Measurements from ENCODE around the gene ITGA8. TPM values are rescaled to one million over a fixed set of nuclear protein-coding genes. Genes with fewer than 3 reads are reported as not detected.
"Not testable (repeated sequence)": the region's sequence is repeated elsewhere in the genome, so short reads cannot be mapped to it uniquely, and the experiment has no call there.

ITGA8 gene
- total RNA-seq, 1 donor from 2014 or later: 0.34 TPM

- DNase-seq: no peak
Observed at GRCh38 chr10:15546606-15547005, 173.1 kb downstream of the ITGA8 start.

DNA sequence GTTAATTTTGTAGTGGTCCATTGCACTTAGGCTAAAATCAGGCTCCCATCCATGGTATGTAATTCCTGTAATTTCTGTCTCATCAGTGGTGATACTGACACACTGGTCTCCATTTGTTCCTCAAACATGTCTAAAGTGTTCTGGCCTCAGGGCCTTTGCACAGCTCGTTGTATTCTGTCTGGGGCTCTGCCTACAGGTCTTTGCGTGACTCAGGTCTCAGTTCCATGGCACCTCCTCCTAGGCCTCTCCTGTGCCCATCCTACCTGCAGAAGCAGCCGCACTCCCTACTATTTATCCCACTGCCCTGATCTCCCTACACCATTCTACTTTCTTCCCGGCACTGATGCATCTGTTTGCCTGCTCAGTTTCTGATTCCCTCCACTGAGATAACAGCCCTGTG is 173.8 kb downstream of the ITGA8 start:
- DNase-seq: no peak

GRCh38 chr10:15545266-15545665 is 174.5 kb downstream of the ITGA8 start:
- no peak for DNase-seq

DNA sequence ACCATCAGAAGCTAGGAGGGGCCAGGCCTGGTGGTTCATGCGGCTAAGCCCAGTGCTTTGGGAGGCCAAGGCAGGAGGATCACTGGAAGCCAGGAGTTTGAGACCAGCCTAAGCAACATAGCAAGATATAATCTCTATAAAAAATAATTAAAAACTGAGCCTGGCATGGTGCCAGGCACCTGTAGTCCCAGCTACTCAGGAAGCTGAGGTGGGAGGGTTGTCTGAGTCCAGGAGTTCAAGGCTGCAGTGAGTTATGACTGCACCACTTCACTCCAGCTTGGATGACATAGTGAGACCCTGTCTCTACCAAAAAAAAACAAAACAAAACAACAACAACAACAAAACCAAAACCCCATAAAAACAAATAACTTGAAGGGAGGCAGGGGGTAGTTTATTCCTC is 175.7 kb downstream of the ITGA8 start:
- no peak for DNase-seq

GRCh38 chr10:15542817-15543216 is 176.9 kb downstream of the ITGA8 start:
- no peak for DNase-seq

- DNase-seq: no peak
Observed at GRCh38 chr10:15541376-15541775, 178.3 kb downstream of the ITGA8 start.

DNA sequence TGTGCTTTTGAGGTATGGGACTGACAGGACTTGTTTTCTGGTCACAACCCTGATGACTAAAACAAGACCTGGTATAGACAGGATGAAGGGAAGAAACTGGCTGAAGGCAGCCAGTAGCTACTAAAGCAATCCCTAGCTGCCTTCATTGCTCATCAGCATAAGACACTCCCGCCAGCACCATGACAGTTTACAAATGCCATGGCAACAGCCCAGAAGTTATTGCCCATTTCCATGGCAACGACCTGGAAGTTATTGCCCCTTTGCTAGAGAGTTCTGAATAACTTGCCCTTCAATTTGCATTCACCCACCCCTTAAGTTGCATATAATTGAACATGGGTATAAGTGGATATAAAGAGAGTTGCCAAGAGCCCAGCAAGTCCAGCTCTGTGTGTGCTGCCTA is 179.0 kb downstream of the ITGA8 start:
- no peak for DNase-seq

- DNase-seq: no peak
Observed at GRCh38 chr10:15539262-15539661, 180.5 kb downstream of the ITGA8 start.

GRCh38 chr10:15534928-15535538 is 184.7 kb downstream of the ITGA8 start:
- DNase-seq: not testable (repeated sequence)

DNA sequence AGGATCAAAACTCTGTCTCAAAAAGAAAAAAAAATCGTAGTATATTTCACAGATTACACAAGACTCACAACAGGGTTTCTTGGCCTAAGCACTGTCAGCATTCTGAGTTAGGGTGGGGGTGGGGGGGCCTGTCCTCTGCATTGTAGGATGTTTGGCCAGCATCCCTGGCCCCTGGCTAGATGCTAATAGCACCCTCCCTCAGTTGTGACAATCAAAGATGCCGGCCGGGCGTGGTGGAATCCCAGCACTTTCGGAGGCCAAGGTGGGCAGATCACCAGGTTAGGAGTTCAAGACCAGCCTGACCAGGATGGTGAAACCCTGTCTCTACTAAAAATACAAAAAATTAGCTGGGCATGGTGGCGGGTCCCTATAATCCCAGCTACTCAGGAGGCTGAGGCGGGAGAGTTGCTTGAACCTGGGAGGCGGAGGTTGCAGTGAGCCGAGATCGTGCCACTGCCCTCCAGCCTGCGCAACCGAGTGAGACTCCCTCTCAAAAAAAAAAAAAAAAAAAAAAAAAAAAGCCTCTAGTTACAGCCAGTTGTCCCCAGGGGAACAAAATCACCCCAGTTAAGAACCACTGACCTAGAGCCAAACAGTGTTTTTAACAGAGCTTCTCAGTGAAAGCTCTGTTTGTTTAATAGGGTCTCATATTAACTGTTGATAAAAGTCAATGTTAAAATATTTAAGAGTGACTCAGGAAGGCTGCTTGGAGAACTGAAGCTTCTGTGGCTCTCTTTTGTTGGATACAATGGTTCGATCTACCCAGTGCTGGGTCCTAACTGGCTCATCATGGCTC is 187.6 kb downstream of the ITGA8 start:
- DNase-seq: no peak

GRCh38 chr10:15528859-15529239 is 190.9 kb downstream of the ITGA8 start:
- no peak for DNase-seq

DNA sequence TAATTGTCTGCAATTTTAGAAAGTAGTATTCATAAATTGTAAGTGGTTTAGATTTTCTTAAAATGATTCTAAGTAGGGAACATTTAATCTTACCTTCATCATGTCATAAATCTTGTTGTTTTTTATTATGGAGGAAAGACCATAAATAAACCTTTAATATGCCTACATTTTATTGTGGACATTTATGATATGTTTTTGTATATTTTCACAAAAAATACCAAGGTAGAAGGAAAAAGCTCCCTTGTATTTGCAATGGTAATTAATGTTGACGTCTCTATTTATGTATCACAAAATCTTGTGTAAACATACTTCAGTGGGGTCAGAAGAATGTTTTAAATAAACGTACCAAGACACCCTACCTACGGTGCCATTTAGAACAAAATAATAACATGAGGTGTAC is 193.0 kb downstream of the ITGA8 start:
- no peak for DNase-seq

DNA sequence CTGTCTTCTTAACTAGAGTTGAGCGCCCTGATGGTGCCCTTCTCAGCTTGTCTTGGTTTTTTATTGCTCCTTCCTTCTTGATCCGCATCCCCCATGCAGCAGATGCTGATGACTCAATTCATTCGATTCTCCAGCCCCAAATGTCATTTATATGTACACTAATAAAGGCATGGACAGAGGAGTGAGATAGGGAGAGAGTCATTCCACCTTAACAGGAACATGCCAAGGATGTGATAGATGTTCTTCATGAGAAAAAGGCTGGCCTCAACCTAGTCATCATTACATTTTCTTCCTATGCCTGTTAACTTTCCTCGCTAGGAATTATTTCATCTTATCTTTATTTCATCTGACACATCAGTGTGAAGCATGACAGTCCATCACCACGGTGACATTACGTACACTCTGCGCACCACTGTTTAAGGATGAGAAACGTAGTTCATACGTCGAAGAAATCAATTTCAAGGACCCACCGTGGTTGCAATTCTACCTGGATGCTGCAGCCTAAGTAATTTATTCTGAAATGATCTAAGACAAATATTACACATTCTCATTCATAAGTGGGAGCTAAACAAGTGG is 198.3 kb downstream of the ITGA8 start:
- DNase-seq: no peak

- DNase-seq: no peak
Observed at GRCh38 chr10:15518250-15518649, 201.5 kb downstream of the ITGA8 start.

DNA sequence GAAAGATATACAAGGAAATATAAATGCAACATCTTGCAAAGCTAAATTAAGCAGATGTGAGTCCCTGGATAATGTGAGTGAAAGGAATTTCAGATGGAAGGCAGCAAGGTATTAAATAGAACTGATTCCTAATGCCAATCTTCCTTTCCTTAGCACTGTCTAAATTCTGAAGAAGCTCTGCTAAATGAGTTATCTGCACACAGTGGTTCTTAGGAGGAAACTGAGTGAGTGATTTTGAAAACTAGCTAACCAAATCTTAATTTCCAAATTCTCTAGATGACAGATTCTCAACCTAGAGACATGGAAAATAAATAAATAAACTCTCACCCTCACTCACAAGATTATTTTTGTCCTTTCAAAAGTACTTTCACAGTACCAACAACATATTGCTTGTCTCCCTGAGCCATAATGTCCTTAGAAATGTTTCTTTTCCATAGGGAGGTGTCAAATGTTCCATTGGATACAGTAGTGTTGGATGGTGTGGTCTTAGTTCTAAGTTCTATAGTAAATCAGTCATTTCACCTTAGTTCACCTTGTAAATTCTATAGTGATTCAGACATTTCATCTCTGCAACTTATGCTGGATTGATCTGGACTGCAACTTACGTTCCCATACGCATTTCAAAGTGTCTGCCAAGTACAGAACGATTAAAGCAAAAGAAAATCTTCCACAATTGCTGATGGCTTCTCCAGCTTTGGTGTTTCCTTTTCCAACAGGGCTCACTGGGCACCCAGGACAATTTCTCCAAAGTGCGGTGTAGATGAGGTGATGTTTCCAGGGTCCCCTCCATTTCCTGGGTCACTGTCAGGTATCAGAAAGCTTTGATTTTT is 203.3 kb downstream of the ITGA8 start:
- DNase-seq: no peak

DNA sequence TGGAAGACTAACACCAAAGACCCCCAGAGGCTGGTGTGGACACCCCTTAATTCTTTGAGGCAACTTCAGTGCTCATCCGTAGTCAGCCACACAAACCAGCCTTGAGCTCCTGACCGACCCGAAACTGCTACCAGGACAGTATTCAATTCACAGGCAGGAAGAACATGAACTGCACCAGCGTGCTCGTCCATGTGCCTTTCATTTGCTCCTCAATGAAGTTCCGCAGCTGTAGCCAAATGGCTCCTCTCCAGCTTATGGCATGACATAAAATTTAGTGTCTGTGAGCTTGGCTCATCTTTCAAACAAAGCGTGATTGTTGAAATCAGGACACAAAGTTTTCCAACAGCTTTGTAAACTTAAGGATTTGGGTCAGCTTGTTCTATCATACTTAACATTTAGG is 204.5 kb downstream of the ITGA8 start:
- DNase-seq: no peak

- no peak for DNase-seq
Observed at GRCh38 chr10:15510963-15511362, 208.8 kb downstream of the ITGA8 start.

- no peak for DNase-seq
Observed at GRCh38 chr10:15505329-15505728, 214.4 kb downstream of the ITGA8 start.

DNA sequence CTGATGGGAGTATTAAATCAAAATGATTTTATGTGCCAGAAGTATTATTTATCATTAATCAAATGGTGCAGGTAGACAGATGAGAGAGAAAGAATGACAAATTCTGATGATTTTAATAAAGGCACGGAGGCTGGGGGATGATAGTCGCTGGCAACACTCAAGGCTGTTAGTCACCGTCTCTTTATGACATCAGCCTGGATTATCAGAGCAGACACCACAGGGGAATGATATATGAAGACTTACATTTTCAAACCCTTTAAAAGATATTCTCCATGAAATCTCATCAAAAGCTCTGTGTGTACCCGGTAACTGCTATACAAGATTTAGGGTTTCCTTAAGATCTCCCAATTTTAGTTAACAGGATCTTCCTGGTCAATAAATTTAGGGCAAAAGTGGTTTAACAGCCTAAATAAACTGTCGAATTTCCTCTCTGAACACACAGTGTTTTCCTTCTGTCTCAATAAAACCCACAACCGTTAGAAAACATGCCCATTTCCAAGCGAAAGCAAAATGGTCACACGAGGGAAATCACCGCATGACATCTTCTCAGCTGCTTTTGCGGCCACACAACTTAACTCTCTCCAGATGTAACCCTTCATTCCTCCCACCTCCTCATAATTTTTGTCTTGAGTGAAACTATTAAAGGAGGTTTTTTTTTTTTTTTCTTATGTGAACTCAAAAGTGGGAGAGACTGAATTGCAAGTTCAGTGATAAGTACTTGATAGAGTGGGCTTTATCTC is 215.5 kb downstream of the ITGA8 start:
- DNase-seq: no peak

- no peak for DNase-seq
Observed at GRCh38 chr10:15494850-15495506, 224.7 kb downstream of the ITGA8 start.

- no peak for DNase-seq
Observed at GRCh38 chr10:15491856-15492642, 227.7 kb downstream of the ITGA8 start.
